Measurements from ENCODE around the gene LUZP2. TPM values are rescaled to one million over a fixed set of nuclear protein-coding genes. Genes with fewer than 3 reads are reported as not detected.

LUZP2 gene
- total RNA-seq, 2 donors from 2014 or later = 2.0 to 2.4 TPM

DNA sequence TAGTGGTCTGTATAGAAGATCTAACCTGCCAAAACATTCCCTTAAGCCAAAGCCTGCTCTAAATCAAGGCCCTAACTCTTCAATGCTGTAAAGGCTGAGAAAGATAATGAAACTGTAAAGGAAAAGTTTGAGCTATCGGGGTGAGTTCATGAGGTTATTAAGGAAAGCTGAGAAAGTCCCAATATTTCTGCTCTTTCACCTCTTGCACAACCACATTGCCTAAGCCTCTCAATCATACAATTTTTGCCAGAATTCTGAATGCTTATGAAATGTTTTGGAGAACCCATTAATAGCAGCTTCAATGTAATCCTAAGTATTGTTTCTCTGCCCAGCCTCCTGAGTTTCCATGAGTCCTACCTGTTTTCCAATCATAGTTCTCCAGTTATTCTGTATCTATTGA lies 373.2 kb downstream of the LUZP2 start:
- Mint-ChIP-seq H3K4me1 (peaks cover 25% of the 10 kb centered on the region), H3K36me3 (ENCODE audit: low read depth) (no peaks in the 10 kb centered on the region), H3K9me3 (peaks cover 1% of the 10 kb centered on the region), H3K4me3 (no peak overlapping the region), H3K27ac (no peak overlapping the region), H3K27me3 (ENCODE audit: insufficient read depth) (no peaks in the 10 kb centered on the region)
- Histone ChIP-seq H3K27me3 (ENCODE audit: control insufficient read depth, insufficient read depth, low read length, poor library complexity, severe bottlenecking) (no peaks in the 10 kb centered on the region), H3K4me3 (ENCODE audit: low read length) (no peak overlapping the region), H3K9ac (ENCODE audit: extremely low read depth, low read length, poor library complexity, severe bottlenecking) (no peak overlapping the region), H3K36me3 (ENCODE audit: control insufficient read depth, insufficient read depth, low read length) (no peaks in the 10 kb centered on the region), H3K4me1 (ENCODE audit: control insufficient read depth, insufficient read depth, low read length) (no peaks in the 10 kb centered on the region), H3K27ac (ENCODE audit: low read depth, low read length) (no peak overlapping the region), H3K9me3 (ENCODE audit: control insufficient read depth, low read length) (no peaks in the 10 kb centered on the region)
- WGBS, 2 experiments (ENCODE audit: insufficient coverage in 1 of 2, insufficient read length in 1 of 2) = 100% methylated on average over 1 of the region's 1 CpG
- DNase-seq = no peak
- TF ChIP-seq, protein P1, sequence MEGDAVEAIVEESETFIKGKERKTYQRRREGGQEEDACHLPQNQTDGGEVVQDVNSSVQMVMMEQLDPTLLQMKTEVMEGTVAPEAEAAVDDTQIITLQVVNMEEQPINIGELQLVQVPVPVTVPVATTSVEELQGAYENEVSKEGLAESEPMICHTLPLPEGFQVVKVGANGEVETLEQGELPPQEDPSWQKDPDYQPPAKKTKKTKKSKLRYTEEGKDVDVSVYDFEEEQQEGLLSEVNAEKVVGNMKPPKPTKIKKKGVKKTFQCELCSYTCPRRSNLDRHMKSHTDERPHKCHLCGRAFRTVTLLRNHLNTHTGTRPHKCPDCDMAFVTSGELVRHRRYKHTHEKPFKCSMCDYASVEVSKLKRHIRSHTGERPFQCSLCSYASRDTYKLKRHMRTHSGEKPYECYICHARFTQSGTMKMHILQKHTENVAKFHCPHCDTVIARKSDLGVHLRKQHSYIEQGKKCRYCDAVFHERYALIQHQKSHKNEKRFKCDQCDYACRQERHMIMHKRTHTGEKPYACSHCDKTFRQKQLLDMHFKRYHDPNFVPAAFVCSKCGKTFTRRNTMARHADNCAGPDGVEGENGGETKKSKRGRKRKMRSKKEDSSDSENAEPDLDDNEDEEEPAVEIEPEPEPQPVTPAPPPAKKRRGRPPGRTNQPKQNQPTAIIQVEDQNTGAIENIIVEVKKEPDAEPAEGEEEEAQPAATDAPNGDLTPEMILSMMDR (conservative IDR thresholded peaks at IDR 0.05) = no peak

DNA sequence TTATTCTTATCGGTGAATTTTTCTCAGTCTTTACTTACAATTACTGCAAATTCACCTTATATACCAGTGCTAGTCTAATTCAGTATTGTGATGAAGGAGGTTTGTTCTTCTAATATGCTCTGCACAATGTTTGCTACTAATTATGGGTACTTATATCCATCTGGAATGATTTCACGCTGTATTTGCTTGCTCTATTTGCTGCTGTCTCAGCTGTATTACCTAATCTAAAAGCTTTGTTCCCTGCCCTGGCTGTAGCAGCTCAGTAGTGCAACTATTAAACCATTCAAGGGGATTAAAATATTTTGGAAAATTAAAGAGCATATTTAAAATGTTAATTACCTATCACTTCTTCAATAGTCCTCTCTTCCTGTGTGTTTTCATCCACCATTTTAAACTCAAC lies 375.3 kb downstream of the LUZP2 start:
- H3K27me3 Mint-ChIP-seq (ENCODE audit: insufficient read depth) = no peaks in the 10 kb centered on the region
- no peaks in the 10 kb centered on the region for H3K36me3 ChIP-seq (ENCODE audit: control insufficient read depth, insufficient read depth, low read length)
- no peaks in the 10 kb centered on the region for H3K9me3 ChIP-seq (ENCODE audit: control insufficient read depth, low read length)
- no peak overlapping the region for H3K27ac ChIP-seq (ENCODE audit: low read depth, low read length)
- no peaks in the 10 kb centered on the region for H3K4me1 ChIP-seq (ENCODE audit: control insufficient read depth, insufficient read depth, low read length)
- no peak for DNase-seq
- no peak overlapping the region for H3K27ac Mint-ChIP-seq
- peaks cover 2% of the 10 kb centered on the region for H3K36me3 Mint-ChIP-seq (ENCODE audit: low read depth)
- H3K4me3 Mint-ChIP-seq = no peak overlapping the region
- TF ChIP-seq, protein P1 (conservative IDR thresholded peaks at IDR 0.05) = no peak
- no peaks in the 10 kb centered on the region for H3K27me3 ChIP-seq (ENCODE audit: control insufficient read depth, insufficient read depth, low read length, poor library complexity, severe bottlenecking)
- H3K9ac ChIP-seq (ENCODE audit: extremely low read depth, low read length, poor library complexity, severe bottlenecking) = no peak overlapping the region
- WGBS, 2 experiments (ENCODE audit: insufficient coverage in 1 of 2, insufficient read length in 1 of 2) = 88 to 90% methylated on average over 1 of the region's 2 CpGs
- peaks cover 25% of the 10 kb centered on the region for H3K4me1 Mint-ChIP-seq
- no peak overlapping the region for H3K4me3 ChIP-seq (ENCODE audit: low read length)
- H3K9me3 Mint-ChIP-seq = peaks cover 7% of the 10 kb centered on the region

DNA sequence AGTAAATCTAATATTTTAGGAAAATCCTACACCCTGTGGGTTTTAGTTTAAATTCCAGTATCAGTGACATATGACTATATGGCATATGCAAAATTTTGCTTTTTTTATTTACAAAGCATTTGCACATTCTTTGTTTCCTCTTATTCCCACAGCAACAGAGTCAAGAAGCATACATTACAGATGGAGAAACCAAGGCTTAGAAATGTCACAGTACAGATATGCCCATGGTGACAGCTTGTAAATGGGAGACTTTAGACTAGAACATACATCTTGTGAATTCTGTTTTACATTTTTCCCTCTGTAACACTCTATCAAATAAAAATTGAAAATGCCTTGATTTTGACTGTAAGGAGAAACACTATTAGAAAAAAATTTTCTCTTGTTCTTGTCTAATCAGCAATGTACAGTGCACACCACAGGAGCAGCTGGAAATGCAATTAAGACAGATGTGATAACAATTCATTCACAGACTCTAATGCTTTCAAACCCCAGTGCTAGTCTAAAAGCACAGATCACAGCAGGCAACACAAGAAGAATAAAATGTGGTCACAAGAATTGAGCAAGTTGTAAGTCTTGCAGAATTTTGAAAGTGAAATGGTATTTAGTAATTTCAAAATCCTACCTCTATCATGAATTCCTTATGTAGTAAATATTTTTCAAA lies 375.9 kb downstream of the LUZP2 start:
- Histone ChIP-seq H3K4me1 (ENCODE audit: control insufficient read depth, insufficient read depth, low read length) (no peaks in the 10 kb centered on the region), H3K27ac (ENCODE audit: low read depth, low read length) (no peak overlapping the region), H3K4me3 (ENCODE audit: low read length) (no peak overlapping the region), H3K9me3 (ENCODE audit: control insufficient read depth, low read length) (no peaks in the 10 kb centered on the region), H3K27me3 (ENCODE audit: control insufficient read depth, insufficient read depth, low read length, poor library complexity, severe bottlenecking) (no peaks in the 10 kb centered on the region), H3K36me3 (ENCODE audit: control insufficient read depth, insufficient read depth, low read length) (no peaks in the 10 kb centered on the region), H3K9ac (ENCODE audit: extremely low read depth, low read length, poor library complexity, severe bottlenecking) (no peak overlapping the region)
- Mint-ChIP-seq H3K4me1 (peaks cover 25% of the 10 kb centered on the region), H3K27ac (no peak overlapping the region), H3K9me3 (peaks cover 7% of the 10 kb centered on the region), H3K36me3 (ENCODE audit: low read depth) (peaks cover 2% of the 10 kb centered on the region), H3K27me3 (ENCODE audit: insufficient read depth) (no peaks in the 10 kb centered on the region), H3K4me3 (no peak overlapping the region)
- TF ChIP-seq, protein P1 (conservative IDR thresholded peaks at IDR 0.05) = no peak
- no peak for DNase-seq

Data from endodermal cell (in vitro differentiated cells).